Esophagus muscularis mucosa (tissue), 4 donors: ENCODE results near the gene DMRTA1. TPM values are rescaled to one million over a fixed set of nuclear protein-coding genes. Genes with fewer than 3 reads are reported as not detected.
"Not testable (repeated sequence)": the region's sequence is repeated elsewhere in the genome, so short reads cannot be mapped to it uniquely, and the experiment has no call there.

Source experiments
- DNase-seq: peaks from one replicate; pipeline ENCODE4 v3.0.0-alpha.2; 2017; ENCODE audit errors: extremely low spot score
- H3K27ac ChIP-seq, 4 donors: fragments of 200-600 bp; sonication (generic); replicated peaks in 1 of 4; 1 replicate in 3 of 4; 2 replicates in 1 of 4; pipeline ENCODE4 v1.5.1; 2016 to 2019; ENCODE audit warnings: mild to moderate bottlenecking in 1 of 4
- H3K27me3 ChIP-seq, 4 donors: fragments of 200-600 bp; sonication (generic); one replicate each; pipeline versions ENCODE4 v1.5.1 to v1.6.0; 2016 to 2019
- H3K36me3 ChIP-seq, 4 donors: fragments of 200-600 bp; sonication (generic); one replicate each; pipeline ENCODE4 v1.5.1; 2016 to 2019
- H3K4me1 ChIP-seq, 4 donors: fragments of 200-600 bp; sonication (generic); one replicate each; pipeline ENCODE4 v1.5.1; 2016 to 2019
- H3K4me3 ChIP-seq, 4 donors: fragments of 200-600 bp; sonication (generic); 1 replicate in 2 of 4; 2 replicates in 2 of 4; pipeline ENCODE4 v1.5.1; 2016 to 2019; ENCODE audit warnings: mild to moderate bottlenecking in 4 of 4, moderate library complexity in 1 of 4
- H3K9me3 ChIP-seq, 4 donors: fragments of 200-600 bp; sonication (generic); 1 replicate in 3 of 4; 2 replicates in 1 of 4; pipeline ENCODE4 v1.5.1; 2016 to 2019
- EP300 ChIP-seq: sonication (generic); formaldehyde crosslinking; IDR thresholded peaks from one replicate; pipeline ENCODE4 v1.6.1; 2017; ENCODE audit warnings: antibody characterized with exemption
- POLR2A ChIP-seq: fragments of 450-650 bp; IDR thresholded peaks from one replicate; pipeline ENCODE4 v1.6.1; 2017; ENCODE audit warnings: antibody characterized with exemption, moderate library complexity, mild to moderate bottlenecking, low read depth
- POLR2AphosphoS5 ChIP-seq, 2 donors: sonication (generic); formaldehyde crosslinking; IDR thresholded peaks; one replicate each; pipeline ENCODE4 v1.6.1; 2017; ENCODE audit warnings: antibody characterized with exemption in 2 of 2
- WGBS: methylation state at CpG from one replicate; pipeline ENCODE4 v1.1.5; 2018; 5-methylcytosine and 5-hydroxymethylcytosine counted together
- intact Hi-C: fragments of 100-400 bp; cut with DNase I; formaldehyde crosslinking; loops from one replicate; pipeline ENCODE4 v1.15.1; 2023
- total RNA-seq, 4 donors: library from RNA; depleted of rRNA; stranded (reverse); fragments of >200 nt; gene quantifications; one replicate each; pipeline versions ENCODE4 v1.1.0 to v1.2.1, GENCODE V29; 2016
- TF ChIP-seq, protein P1 (sequence below), 3 experiments: fragments of 200-600 bp in 2 of 3; fragments of 450-650 bp in 1 of 3; sonication (generic) in 2 of 3; IDR thresholded peaks; one replicate each; pipeline ENCODE4 v1.5.1; 2017 to 2019; ENCODE audit warnings: antibody characterized with exemption in 3 of 3, mild to moderate bottlenecking in 2 of 3, moderate library complexity in 1 of 3

Gene DMRTA1
- total RNA-seq, 4 donors from 2014 or later: 1.3 to 4.6 (median 4.0) TPM

GRCh38 chr9:22427226-22427880 is 19.3 kb upstream of the DMRTA1 start:
- Histone ChIP-seq H3K4me1 (no peaks in the 10 kb centered on the region), H3K9me3 (no peaks in the 10 kb centered on the region), H3K36me3 (no peaks in the 10 kb centered on the region), H3K4me3 (no peak overlapping the region), H3K27me3 (no peaks in the 10 kb centered on the region), H3K27ac (no peak overlapping the region)
- intact Hi-C loops: no loop called here
- TF ChIP-seq, protein P1, sequence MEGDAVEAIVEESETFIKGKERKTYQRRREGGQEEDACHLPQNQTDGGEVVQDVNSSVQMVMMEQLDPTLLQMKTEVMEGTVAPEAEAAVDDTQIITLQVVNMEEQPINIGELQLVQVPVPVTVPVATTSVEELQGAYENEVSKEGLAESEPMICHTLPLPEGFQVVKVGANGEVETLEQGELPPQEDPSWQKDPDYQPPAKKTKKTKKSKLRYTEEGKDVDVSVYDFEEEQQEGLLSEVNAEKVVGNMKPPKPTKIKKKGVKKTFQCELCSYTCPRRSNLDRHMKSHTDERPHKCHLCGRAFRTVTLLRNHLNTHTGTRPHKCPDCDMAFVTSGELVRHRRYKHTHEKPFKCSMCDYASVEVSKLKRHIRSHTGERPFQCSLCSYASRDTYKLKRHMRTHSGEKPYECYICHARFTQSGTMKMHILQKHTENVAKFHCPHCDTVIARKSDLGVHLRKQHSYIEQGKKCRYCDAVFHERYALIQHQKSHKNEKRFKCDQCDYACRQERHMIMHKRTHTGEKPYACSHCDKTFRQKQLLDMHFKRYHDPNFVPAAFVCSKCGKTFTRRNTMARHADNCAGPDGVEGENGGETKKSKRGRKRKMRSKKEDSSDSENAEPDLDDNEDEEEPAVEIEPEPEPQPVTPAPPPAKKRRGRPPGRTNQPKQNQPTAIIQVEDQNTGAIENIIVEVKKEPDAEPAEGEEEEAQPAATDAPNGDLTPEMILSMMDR (IDR thresholded peaks at IDR 0.05): no peak
- TF ChIP-seq POLR2AphosphoS5 (IDR thresholded peaks at IDR 0.05): no peak
- TF ChIP-seq POLR2A: no peak
- TF ChIP-seq EP300: no peak
- WGBS: 87% methylated on average over 5 of the region's 5 CpGs
- DNase-seq: no peak

GRCh38 chr9:22433691-22434090 is 12.9 kb upstream of the DMRTA1 start:
- Histone ChIP-seq H3K27me3 (no peaks in the 10 kb centered on the region), H3K27ac (no peak overlapping the region), H3K4me3 (no peak overlapping the region), H3K36me3 (no peaks in the 10 kb centered on the region), H3K9me3 (no peaks in the 10 kb centered on the region), H3K4me1 (no peaks in the 10 kb centered on the region)
- TF ChIP-seq EP300 (no peak), POLR2AphosphoS5 (IDR thresholded peaks at IDR 0.05) (no peak), POLR2A (no peak)
- TF ChIP-seq, protein P1 (IDR thresholded peaks at IDR 0.05): no peak
- no peak for DNase-seq
- WGBS: 84% methylated on average over 15 of the region's 15 CpGs
- intact Hi-C loops: no loop called here

GRCh38 chr9:22435252-22435651 is 11.4 kb upstream of the DMRTA1 start:
- H3K4me3 ChIP-seq, H3K27me3 ChIP-seq, H3K9me3 ChIP-seq, H3K27ac ChIP-seq, H3K4me1 ChIP-seq, H3K36me3 ChIP-seq, intact Hi-C loops, DNase-seq: not testable (repeated sequence)
- 97% methylated on average over 3 of the region's 3 CpGs for WGBS

DNA sequence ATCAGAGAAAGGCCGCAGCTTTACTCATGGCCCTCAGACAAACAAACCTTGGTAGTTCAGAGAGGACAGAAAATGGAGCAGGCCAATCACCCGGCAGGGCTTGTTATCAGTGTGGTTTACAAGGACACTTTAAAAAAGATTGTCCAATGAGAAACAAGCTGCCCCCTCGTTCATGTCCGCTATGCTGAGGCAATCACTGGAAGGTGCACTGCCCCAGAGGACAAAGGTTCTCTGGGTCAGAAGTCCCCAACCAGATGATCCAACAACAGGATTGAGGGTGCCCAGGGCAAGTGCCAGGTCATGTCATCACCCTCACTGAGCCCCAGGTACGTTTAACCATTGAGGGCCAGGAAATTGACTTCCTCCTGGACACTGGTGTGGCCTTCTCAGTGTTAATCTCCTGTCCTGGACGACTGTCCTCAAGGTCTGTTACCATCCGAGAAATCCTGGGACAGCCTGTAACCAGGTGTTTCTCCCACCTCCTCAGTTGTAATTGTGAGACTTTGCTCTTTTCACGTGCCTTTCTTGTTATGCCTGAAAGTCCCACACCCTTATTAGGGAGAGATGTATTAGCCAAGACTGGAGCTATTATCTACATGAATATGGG is 9.1 kb upstream of the DMRTA1 start:
- 71% methylated on average over 8 of the region's 8 CpGs for WGBS
- DNase-seq, intact Hi-C loops: not testable (repeated sequence)

GRCh38 chr9:22440841-22441240 is 5.8 kb upstream of the DMRTA1 start:
- 97% methylated on average over 16 of the region's 16 CpGs for WGBS
- no peaks in the 10 kb centered on the region for H3K36me3 ChIP-seq
- no peak overlapping the region for H3K4me3 ChIP-seq
- H3K27ac ChIP-seq: no peak overlapping the region
- H3K4me1 ChIP-seq: peaks cover 0 to under 1% (median 0%) of the 10 kb centered on the region in 4 donors
- TF ChIP-seq, protein P1 (IDR thresholded peaks at IDR 0.05): no peak
- TF ChIP-seq POLR2AphosphoS5 (IDR thresholded peaks at IDR 0.05) (no peak), EP300 (no peak), POLR2A (no peak)
- intact Hi-C loops: no loop called here
- H3K9me3 ChIP-seq: no peaks in the 10 kb centered on the region
- no peak for DNase-seq
- no peaks in the 10 kb centered on the region for H3K27me3 ChIP-seq

More for the DNA sequence above, 9.1 kb upstream of the DMRTA1 start:
- H3K27ac ChIP-seq, H3K36me3 ChIP-seq, H3K27me3 ChIP-seq, H3K4me1 ChIP-seq, H3K9me3 ChIP-seq, H3K4me3 ChIP-seq: not testable (repeated sequence)
